Body of pancreas (tissue), 4 donors: ENCODE measurements around the gene CNTNAP2. TPM values are rescaled to one million over a fixed set of nuclear protein-coding genes. Genes with fewer than 3 reads are reported as not detected.

Experiments
- ATAC-seq: fragments of 150-250 bp; one replicate; pipeline ENCODE4 v1.9.1; 2016
- DNase-seq, 4 donors: peaks; one replicate each; pipeline ENCODE4 v3.0.0-alpha.2; 2019
- H3K27ac ChIP-seq, 4 donors: fragments of 200-600 bp; sonication (generic); 1 replicate in 3 of 4; 2 replicates in 1 of 4; pipeline versions ENCODE4 v1.5.1 to v1.6.1; 2016 to 2019; ENCODE audit warnings: mild to moderate bottlenecking in 1 of 4, mixed read lengths in 1 of 4, moderate library complexity in 1 of 4
- H3K27me3 ChIP-seq, 2 donors: fragments of 200-600 bp; sonication (generic); one replicate each; pipeline ENCODE4 v1.6.0; 2016; ENCODE audit warnings: mild to moderate bottlenecking in 1 of 2
- H3K36me3 ChIP-seq, 2 donors: fragments of 200-600 bp; sonication (generic); replicated peaks in 1 of 2; 2 replicates each; pipeline ENCODE4 v1.5.1; 2016; ENCODE audit warnings: low read depth in 2 of 2; ENCODE audit not compliant: insufficient read depth in 1 of 2
- H3K4me1 ChIP-seq: fragments of 200-600 bp; sonication (generic); one replicate; pipeline ENCODE4 v1.6.0; 2016
- H3K4me3 ChIP-seq, 2 donors: fragments of 200-600 bp; sonication (generic); 1 replicate in 1 of 2; 2 replicates in 1 of 2; pipeline ENCODE4 v1.5.1; 2016 to 2019
- H3K9me3 ChIP-seq, 3 donors: fragments of 200-600 bp; sonication (generic); 1 replicate in 2 of 3; 2 replicates in 1 of 3; pipeline ENCODE4 v1.5.1; 2016
- CTCF ChIP-seq, 7 experiments: fragments of 450-650 bp in 4 of 7; fragments of 200-600 bp in 3 of 7; sonication (generic) in 3 of 7; IDR thresholded peaks; one replicate each; pipeline ENCODE4 v1.5.1; 2016 to 2019; ENCODE audit warnings: antibody characterized with exemption in 7 of 7
- POLR2A ChIP-seq, 3 donors: fragments of 450-650 bp; IDR thresholded peaks; one replicate each; pipeline ENCODE4 v1.6.1; 2016; ENCODE audit warnings: antibody characterized with exemption in 3 of 3, mild to moderate bottlenecking in 2 of 3
- WGBS, 2 donors: methylation state at CpG; one replicate each; pipeline ENCODE4 v1.1.5; 2017; 5-methylcytosine and 5-hydroxymethylcytosine counted together
- intact Hi-C: fragments of 100-400 bp; cut with DNase I; formaldehyde crosslinking; loops from one replicate; pipeline ENCODE4 v1.15.1; 2023
- total RNA-seq, 2 donors: library from RNA; depleted of rRNA; stranded (reverse); fragments of >200 nt; gene quantifications; one replicate each; pipeline ENCODE4 v1.1.0, GENCODE V29; 2016

Gene CNTNAP2
- total RNA-seq, 2 donors from 2014 or later, result 1.0 TPM; not detected in 1

GRCh38 chr7:148368562-148368961, 2252.0 kb downstream of the CNTNAP2 start:
- 78 to 79% methylated on average over 10 of the region's 10 CpGs for WGBS, 2 donors
- ATAC-seq (no peak), DNase-seq (no peak)
- Histone ChIP-seq H3K9me3 (no peaks in the 10 kb centered on the region), H3K4me3 (no peak overlapping the region), H3K27ac (no peak overlapping the region), H3K36me3 (no peaks in the 10 kb centered on the region), H3K27me3 (no peaks in the 10 kb centered on the region), H3K4me1 (no peaks in the 10 kb centered on the region)
- TF ChIP-seq CTCF (IDR thresholded peaks at IDR 0.05), result no peak
- TF ChIP-seq POLR2A (IDR thresholded peaks at IDR 0.05), result no peak
- intact Hi-C loops, result no loop called here

GRCh38 chr7:148371280-148371937, 2254.8 kb downstream of the CNTNAP2 start:
- Histone ChIP-seq H3K27me3 (no peaks in the 10 kb centered on the region), H3K27ac (no peak overlapping the region), H3K4me3 (no peak overlapping the region), H3K4me1 (no peaks in the 10 kb centered on the region), H3K36me3 (no peaks in the 10 kb centered on the region), H3K9me3 (no peaks in the 10 kb centered on the region)
- no peak for TF ChIP-seq POLR2A (IDR thresholded peaks at IDR 0.05)
- no peak for TF ChIP-seq CTCF (IDR thresholded peaks at IDR 0.05)
- intact Hi-C loops, result no loop called here
- WGBS, 2 donors, result 68 to 72% methylated on average over 11 of the region's 11 CpGs
- DNase-seq, result no peak
- no peak for ATAC-seq

- intact Hi-C loops, result no loop called here
- WGBS, 2 donors, result 72 to 81% methylated on average over 7 of the region's 7 CpGs
- H3K9me3 ChIP-seq, result no peaks in the 10 kb centered on the region
- TF ChIP-seq CTCF (IDR thresholded peaks at IDR 0.05) (no peak), POLR2A (IDR thresholded peaks at IDR 0.05) (no peak)
- DNase-seq (no peak), ATAC-seq (no peak)
- no peaks in the 10 kb centered on the region for H3K4me1 ChIP-seq
- no peaks in the 10 kb centered on the region for H3K36me3 ChIP-seq
- H3K27me3 ChIP-seq, result no peaks in the 10 kb centered on the region
- H3K4me3 ChIP-seq, result no peak overlapping the region
- H3K27ac ChIP-seq, result no peak overlapping the region
Observed at GRCh38 chr7:148374396-148375259, 2258.0 kb downstream of the CNTNAP2 start.

- no peak overlapping the region for H3K27ac ChIP-seq
- H3K36me3 ChIP-seq, result no peaks in the 10 kb centered on the region
- H3K4me1 ChIP-seq, result no peaks in the 10 kb centered on the region
- 59 to 65% methylated on average over 9 of the region's 9 CpGs for WGBS, 2 donors
- H3K27me3 ChIP-seq, result no peaks in the 10 kb centered on the region
- intact Hi-C loops, result no loop called here
- ATAC-seq, result no peak
- DNase-seq, result no peak
- no peak for TF ChIP-seq CTCF (IDR thresholded peaks at IDR 0.05)
- TF ChIP-seq POLR2A (IDR thresholded peaks at IDR 0.05), result no peak
- no peak overlapping the region for H3K4me3 ChIP-seq
- peaks cover 0 to 9% (median 0%) of the 10 kb centered on the region in 3 donors for H3K9me3 ChIP-seq
Observed at GRCh38 chr7:148379677-148380076, 2263.1 kb downstream of the CNTNAP2 start.
